ENCODE measurements around the gene BTBD9. TPM values are rescaled to one million over a fixed set of nuclear protein-coding genes. Genes with fewer than 3 reads are reported as not detected.

Gene BTBD9
- total RNA-seq, 1 donor from 2014 or later = 18.1 TPM

DNA sequence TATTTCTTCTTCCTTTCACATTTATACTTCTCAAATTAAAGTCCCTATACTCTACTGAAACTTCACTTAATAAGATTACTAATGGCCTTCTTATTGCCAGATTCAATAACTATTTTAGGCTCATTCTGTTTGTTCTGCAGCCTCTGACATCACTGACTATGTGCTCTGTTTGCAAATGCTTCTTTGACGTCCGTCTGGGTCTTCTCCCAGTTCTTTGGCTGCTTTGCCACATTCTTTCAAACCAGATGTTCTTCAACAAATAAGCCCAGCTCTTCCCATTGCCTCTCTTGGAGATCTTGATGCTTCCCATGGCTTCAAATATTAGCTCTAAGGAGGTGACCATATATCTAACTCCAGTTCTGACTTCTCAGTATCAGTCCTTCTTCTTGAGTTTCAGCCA, 117.4 kb downstream of the BTBD9 start:
- Mint-ChIP-seq H3K4me1 (ENCODE audit: unreplicated experiment) (peaks cover 10% of the 10 kb centered on the region), H3K27me3 (ENCODE audit: unreplicated experiment) (no peaks in the 10 kb centered on the region), H3K27ac (ENCODE audit: unreplicated experiment) (no peak overlapping the region), H3K9me3 (ENCODE audit: unreplicated experiment) (peaks cover 5% of the 10 kb centered on the region), H3K4me3 (ENCODE audit: unreplicated experiment) (no peak overlapping the region), H3K36me3 (ENCODE audit: unreplicated experiment) (peaks cover 6% of the 10 kb centered on the region)
- DNase-seq (ENCODE audit: extremely low spot score, unreplicated experiment) = no peak
- TF ChIP-seq, protein P1, sequence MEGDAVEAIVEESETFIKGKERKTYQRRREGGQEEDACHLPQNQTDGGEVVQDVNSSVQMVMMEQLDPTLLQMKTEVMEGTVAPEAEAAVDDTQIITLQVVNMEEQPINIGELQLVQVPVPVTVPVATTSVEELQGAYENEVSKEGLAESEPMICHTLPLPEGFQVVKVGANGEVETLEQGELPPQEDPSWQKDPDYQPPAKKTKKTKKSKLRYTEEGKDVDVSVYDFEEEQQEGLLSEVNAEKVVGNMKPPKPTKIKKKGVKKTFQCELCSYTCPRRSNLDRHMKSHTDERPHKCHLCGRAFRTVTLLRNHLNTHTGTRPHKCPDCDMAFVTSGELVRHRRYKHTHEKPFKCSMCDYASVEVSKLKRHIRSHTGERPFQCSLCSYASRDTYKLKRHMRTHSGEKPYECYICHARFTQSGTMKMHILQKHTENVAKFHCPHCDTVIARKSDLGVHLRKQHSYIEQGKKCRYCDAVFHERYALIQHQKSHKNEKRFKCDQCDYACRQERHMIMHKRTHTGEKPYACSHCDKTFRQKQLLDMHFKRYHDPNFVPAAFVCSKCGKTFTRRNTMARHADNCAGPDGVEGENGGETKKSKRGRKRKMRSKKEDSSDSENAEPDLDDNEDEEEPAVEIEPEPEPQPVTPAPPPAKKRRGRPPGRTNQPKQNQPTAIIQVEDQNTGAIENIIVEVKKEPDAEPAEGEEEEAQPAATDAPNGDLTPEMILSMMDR (IDR thresholded peaks at IDR 0.05) = no peak

DNA sequence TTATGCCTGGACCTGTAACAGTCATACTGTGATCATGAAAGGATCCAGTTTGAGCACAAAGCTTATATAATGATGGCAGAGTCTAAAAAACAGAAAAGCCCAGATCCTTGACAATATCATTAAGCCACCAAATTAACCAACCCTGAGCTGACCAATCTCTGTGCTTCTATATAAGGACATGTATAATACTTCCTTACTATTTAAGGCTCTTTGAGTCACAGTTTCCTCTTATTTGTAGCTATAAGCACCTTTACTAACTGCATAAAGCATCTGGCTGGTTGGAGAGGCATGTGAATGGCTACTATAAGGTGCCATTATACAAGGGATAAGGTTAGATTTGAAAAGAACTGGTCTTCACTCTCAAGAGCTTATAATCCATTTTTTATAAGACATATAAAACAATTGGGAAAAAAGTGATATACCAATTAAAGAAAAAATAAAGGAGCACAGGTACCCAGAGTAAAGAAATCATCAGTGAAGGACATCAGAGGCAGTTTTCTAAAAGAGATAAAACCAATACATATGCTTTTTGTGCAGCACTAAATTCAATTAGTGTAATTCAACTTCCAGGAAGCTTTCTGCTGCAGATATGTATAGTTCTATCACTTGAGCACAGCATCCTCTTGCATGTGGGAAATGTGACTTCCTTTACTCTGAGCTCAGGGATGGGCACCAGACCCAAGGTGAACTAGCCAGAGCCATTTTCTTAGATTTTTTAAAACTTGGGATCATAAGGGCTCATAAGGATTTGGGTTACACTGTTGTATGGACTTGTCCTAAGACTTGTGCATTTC, 121.0 kb downstream of the BTBD9 start:
- DNase-seq (ENCODE audit: extremely low spot score, unreplicated experiment) = no peak
- Mint-ChIP-seq H3K27me3 (ENCODE audit: unreplicated experiment) (no peaks in the 10 kb centered on the region), H3K36me3 (ENCODE audit: unreplicated experiment) (no peaks in the 10 kb centered on the region), H3K4me1 (ENCODE audit: unreplicated experiment) (no peaks in the 10 kb centered on the region), H3K27ac (ENCODE audit: unreplicated experiment) (no peak overlapping the region), H3K9me3 (ENCODE audit: unreplicated experiment) (no peaks in the 10 kb centered on the region), H3K4me3 (ENCODE audit: unreplicated experiment) (no peak overlapping the region)
- TF ChIP-seq, protein P1 (IDR thresholded peaks at IDR 0.05) = no peak

DNA sequence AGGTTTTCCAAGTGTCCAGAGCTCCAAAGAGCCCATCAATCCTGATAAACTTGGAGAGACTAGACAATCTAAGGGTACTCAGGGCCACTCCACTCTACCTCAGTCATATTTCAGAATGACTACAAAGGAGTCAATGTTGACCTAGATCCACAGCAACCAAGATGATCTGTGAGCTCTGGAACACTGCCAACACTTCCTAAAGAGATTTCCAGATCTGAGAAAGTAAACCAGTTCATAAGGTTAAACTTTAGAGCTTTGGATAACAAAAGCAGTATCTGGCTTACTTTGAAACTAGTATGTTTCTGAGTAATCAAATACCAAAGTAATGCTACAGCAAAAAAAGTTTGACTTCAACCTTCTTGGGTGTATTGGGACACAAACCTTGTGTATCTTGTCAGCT, 122.7 kb downstream of the BTBD9 start:
- no peaks in the 10 kb centered on the region for H3K27me3 Mint-ChIP-seq (ENCODE audit: unreplicated experiment)
- no peak for DNase-seq (ENCODE audit: extremely low spot score, unreplicated experiment)
- no peaks in the 10 kb centered on the region for H3K4me1 Mint-ChIP-seq (ENCODE audit: unreplicated experiment)
- H3K36me3 Mint-ChIP-seq (ENCODE audit: unreplicated experiment) = no peaks in the 10 kb centered on the region
- TF ChIP-seq, protein P1 (IDR thresholded peaks at IDR 0.05) = no peak
- no peak overlapping the region for H3K4me3 Mint-ChIP-seq (ENCODE audit: unreplicated experiment)
- no peaks in the 10 kb centered on the region for H3K9me3 Mint-ChIP-seq (ENCODE audit: unreplicated experiment)
- H3K27ac Mint-ChIP-seq (ENCODE audit: unreplicated experiment) = no peak overlapping the region

DNA sequence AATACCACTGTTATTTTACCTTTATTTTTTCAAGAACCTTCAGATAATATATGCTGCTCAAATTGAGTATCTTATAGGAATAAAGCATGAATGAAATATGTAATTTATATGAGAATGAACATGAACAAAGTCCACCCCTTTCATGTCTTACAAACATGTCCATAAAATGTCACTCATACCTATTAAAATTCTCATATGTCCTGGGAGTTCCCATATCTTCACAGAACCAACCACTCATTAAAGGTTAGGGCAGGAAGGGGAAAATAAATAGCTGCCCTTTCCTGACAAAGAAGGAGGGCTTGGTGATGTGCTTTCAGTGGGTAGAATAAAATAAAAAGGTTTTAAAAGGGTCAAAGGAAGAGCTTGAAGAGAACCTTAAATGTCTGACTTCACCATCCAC, 125.3 kb downstream of the BTBD9 start:
- Mint-ChIP-seq H3K36me3 (ENCODE audit: unreplicated experiment) (no peaks in the 10 kb centered on the region), H3K27me3 (ENCODE audit: unreplicated experiment) (no peaks in the 10 kb centered on the region), H3K4me3 (ENCODE audit: unreplicated experiment) (no peak overlapping the region), H3K4me1 (ENCODE audit: unreplicated experiment) (peaks cover 3% of the 10 kb centered on the region), H3K9me3 (ENCODE audit: unreplicated experiment) (no peaks in the 10 kb centered on the region), H3K27ac (ENCODE audit: unreplicated experiment) (no peak overlapping the region)
- TF ChIP-seq, protein P1 (IDR thresholded peaks at IDR 0.05) = no peak
- DNase-seq (ENCODE audit: extremely low spot score, unreplicated experiment) = no peak

DNA sequence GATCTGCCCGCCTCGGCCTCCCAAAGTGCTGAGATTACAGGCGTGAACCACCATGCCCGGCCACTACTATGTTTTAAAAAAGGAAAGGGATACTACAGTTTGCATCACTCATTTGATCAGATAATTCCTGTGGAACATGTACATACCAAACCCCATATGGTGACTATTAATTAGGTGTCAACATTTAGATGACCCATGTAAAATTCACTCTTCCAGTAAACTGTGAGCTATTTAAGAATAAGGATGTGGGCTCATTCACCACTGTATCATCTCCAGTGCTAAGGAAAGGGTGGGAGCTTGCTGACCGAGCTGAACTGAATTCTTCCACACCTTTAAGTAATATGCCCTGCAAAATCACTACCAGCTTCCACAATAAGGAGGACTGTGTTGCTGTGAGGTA, 127.5 kb downstream of the BTBD9 start:
- H3K4me3 Mint-ChIP-seq (ENCODE audit: unreplicated experiment) = no peak overlapping the region
- TF ChIP-seq, protein P1 (IDR thresholded peaks at IDR 0.05) = no peak
- H3K27ac Mint-ChIP-seq (ENCODE audit: unreplicated experiment) = no peak overlapping the region
- DNase-seq (ENCODE audit: extremely low spot score, unreplicated experiment) = no peak
- H3K4me1 Mint-ChIP-seq (ENCODE audit: unreplicated experiment) = peaks cover 3% of the 10 kb centered on the region
- H3K9me3 Mint-ChIP-seq (ENCODE audit: unreplicated experiment) = no peaks in the 10 kb centered on the region
- H3K36me3 Mint-ChIP-seq (ENCODE audit: unreplicated experiment) = no peaks in the 10 kb centered on the region
- H3K27me3 Mint-ChIP-seq (ENCODE audit: unreplicated experiment) = no peaks in the 10 kb centered on the region

All from osteocyte (in vitro differentiated cells).